Hepatocyte (in vitro differentiated cells): ENCODE data around the gene CCDC63. TPM values are rescaled to one million over a fixed set of nuclear protein-coding genes. Genes with fewer than 3 reads are reported as not detected.

Source experiments
- DNase-seq: peaks from one replicate; pipeline ENCODE4 v3.0.0-alpha.2; 2016; ENCODE audit warnings: low spot score
- H2AFZ ChIP-seq: fragments of 200-600 bp; sonication (generic); 2 replicates; pipeline ENCODE4 v1.6.0; 2016; ENCODE audit warnings: antibody characterized with exemption, mild to moderate bottlenecking
- H3K27ac ChIP-seq: fragments of 200-600 bp; sonication (generic); 2 replicates; pipeline ENCODE4 v1.5.1; 2016; ENCODE audit warnings: mild to moderate bottlenecking
- H3K27me3 ChIP-seq: fragments of 200-600 bp; sonication (generic); 2 replicates; pipeline ENCODE4 v1.6.1; 2016
- H3K36me3 ChIP-seq: fragments of 200-600 bp; sonication (generic); replicated peaks from 2 replicates; pipeline ENCODE4 v1.5.1; 2016; ENCODE audit warnings: low read depth; ENCODE audit not compliant: insufficient read depth
- H3K4me1 ChIP-seq: fragments of 200-600 bp; sonication (generic); 2 replicates; pipeline ENCODE4 v1.5.1; 2016; ENCODE audit warnings: mild to moderate bottlenecking, moderate library complexity; ENCODE audit not compliant: insufficient read depth
- H3K4me2 ChIP-seq: fragments of 200-600 bp; sonication (generic); 2 replicates; pipeline ENCODE4 v1.6.0; 2016
- H3K4me3 ChIP-seq: fragments of 200-600 bp; sonication (generic); 2 replicates; pipeline ENCODE4 v1.5.1; 2016; ENCODE audit warnings: mild to moderate bottlenecking
- H3K79me2 ChIP-seq: fragments of 200-600 bp; sonication (generic); 2 replicates; pipeline ENCODE4 v1.6.0; 2017; ENCODE audit warnings: mild to moderate bottlenecking
- H3K9me2 ChIP-seq: fragments of 200-600 bp; sonication (generic); replicated peaks from 2 replicates; pipeline ENCODE4 v1.6.0; 2017; ENCODE audit warnings: mild to moderate bottlenecking; ENCODE audit not compliant: insufficient read depth
- H3K9me3 ChIP-seq: fragments of 200-600 bp; sonication (generic); 2 replicates; pipeline ENCODE4 v1.5.1; 2016; ENCODE audit warnings: low read depth, mild to moderate bottlenecking
- H4K20me1 ChIP-seq: fragments of 200-600 bp; sonication (generic); 2 replicates; pipeline ENCODE4 v1.6.0; 2016; ENCODE audit warnings: mild to moderate bottlenecking; ENCODE audit not compliant: insufficient read depth, poor library complexity, severe bottlenecking
- CTCF ChIP-seq: fragments of 200-600 bp; sonication (generic); IDR thresholded peaks from 2 replicates; pipeline ENCODE4 v1.5.1; 2016; ENCODE audit warnings: antibody characterized with exemption, mild to moderate bottlenecking; ENCODE audit not compliant: poor library complexity
- EZH2 ChIP-seq: fragments of 200-600 bp; sonication (generic); IDR thresholded peaks from 2 replicates; pipeline ENCODE4 v1.6.1; 2016; ENCODE audit warnings: antibody characterized with exemption, mild to moderate bottlenecking, borderline replicate concordance
- EZH2phosphoT487 ChIP-seq: fragments of 200-600 bp; sonication (generic); IDR thresholded peaks from one replicate; pipeline ENCODE4 v1.6.1; 2018; ENCODE audit warnings: antibody characterized with exemption, mild to moderate bottlenecking, low read depth, moderate library complexity; ENCODE audit not compliant: unreplicated experiment, severe bottlenecking
- WGBS: methylation state at CpG from one replicate; pipeline ENCODE4 v1.1.6; 2016; ENCODE audit warnings: low lambda C conversion rate; ENCODE audit errors: missing lambda C conversion rate; 5-methylcytosine and 5-hydroxymethylcytosine counted together
- polyA plus RNA-seq: library from polyadenylated mRNA; unstranded; fragments of >200 nt; fragmentation: Nextera tagmentation; extraction: Ambion mirVana; gene quantifications from 2 replicates; pipeline ENCODE4 v1.2.1, GENCODE V29; 2016
- total RNA-seq: library from RNA; depleted of rRNA; stranded (reverse); fragments of >200 nt; gene quantifications from 2 replicates; pipeline ENCODE4 v1.2.3, GENCODE V29; 2014

CCDC63 gene
- total RNA-seq = not detected in 2 replicates
- not detected in 2 replicates for polyA plus RNA-seq

GRCh38 chr12:110846615-110847566 lies at the start of gene CCDC63:
Gene CCDC63 (plus strand): TSS chr12:110846987. CDS start chr12:110852955, 5,968 bp downstream.
- Histone ChIP-seq H3K9me2 (no peaks in the 10 kb centered on the region), H3K9me3 (no peaks in the 10 kb centered on the region), H4K20me1 (no peaks in the 10 kb centered on the region), H3K27me3 (peaks cover 40% of the 10 kb centered on the region), H2AFZ (peak within 1 kb of the TSS; percentile 66), H3K79me2 (no peaks in the 10 kb centered on the region), H3K36me3 (no peaks in the 10 kb centered on the region), H3K4me2 (peak within 1 kb of the TSS; percentile 81), H3K4me3 (no peak within 1 kb of the TSS), H3K4me1 (no peaks in the 10 kb centered on the region), H3K27ac (no peak within 1 kb of the TSS)
- peak; percentile 79 for DNase-seq
- WGBS = 17% methylated on average over 58 of the region's 60 CpGs
- TF ChIP-seq CTCF (peak; percentile 51), EZH2 (peak; percentile 47), EZH2phosphoT487 (no peak)

DNA sequence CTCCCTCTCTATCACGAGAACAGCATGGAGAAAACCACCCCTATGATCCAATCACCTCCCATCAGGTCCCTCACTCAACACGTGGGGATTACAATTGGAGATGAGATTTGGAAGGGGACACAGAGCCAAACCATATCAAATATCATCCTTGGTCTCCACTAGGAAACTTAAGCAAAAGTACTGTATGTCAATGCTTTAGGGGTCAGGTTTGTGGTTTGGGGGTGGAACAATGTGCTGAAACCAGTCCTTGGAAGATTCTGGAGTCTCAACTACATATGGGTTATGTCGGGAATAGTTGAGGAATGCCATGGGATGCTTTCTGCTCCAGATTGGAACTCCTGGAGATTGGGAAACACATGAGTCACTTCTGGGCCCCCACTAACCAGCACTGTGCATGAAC lies 48.3 kb upstream of the CCDC63 start:
- WGBS = 54% methylated on average over 3 of the region's 3 CpGs
- no peaks in the 10 kb centered on the region for H3K36me3 ChIP-seq
- DNase-seq = no peak
- H3K4me3 ChIP-seq = no peak overlapping the region
- no peaks in the 10 kb centered on the region for H3K9me2 ChIP-seq
- H3K9me3 ChIP-seq = no peaks in the 10 kb centered on the region
- no peak overlapping the region for H3K4me2 ChIP-seq
- H3K4me1 ChIP-seq = no peaks in the 10 kb centered on the region
- no peak overlapping the region for H3K27ac ChIP-seq
- H3K27me3 ChIP-seq = no peaks in the 10 kb centered on the region
- H3K79me2 ChIP-seq = no peaks in the 10 kb centered on the region
- no peaks in the 10 kb centered on the region for H4K20me1 ChIP-seq
- TF ChIP-seq EZH2phosphoT487 (no peak), CTCF (no peak), EZH2 (no peak)
- no peak overlapping the region for H2AFZ ChIP-seq

DNA sequence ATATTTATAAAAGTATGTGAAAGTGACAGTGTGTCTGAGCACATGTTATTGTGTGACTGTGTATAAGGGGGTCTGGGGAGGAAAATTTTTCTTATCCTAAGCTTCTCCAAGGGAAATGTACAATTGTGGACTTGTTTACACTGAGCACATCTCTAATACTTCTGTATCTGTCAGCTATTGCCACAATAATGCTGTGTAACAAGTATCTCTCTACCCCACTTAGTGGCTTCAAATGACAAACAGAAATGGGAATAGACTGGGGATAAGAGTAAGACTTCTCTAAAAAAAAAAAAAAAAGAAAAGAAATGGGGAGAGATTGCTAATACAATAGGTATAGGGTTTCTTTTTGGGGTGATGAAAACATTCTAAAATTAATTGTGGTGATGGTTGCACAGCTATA lies 44.3 kb upstream of the CCDC63 start:
- H3K36me3 ChIP-seq = no peaks in the 10 kb centered on the region
- H3K27me3 ChIP-seq = no peaks in the 10 kb centered on the region
- DNase-seq = no peak
- no peak overlapping the region for H3K4me3 ChIP-seq
- H3K4me1 ChIP-seq = no peaks in the 10 kb centered on the region
- H3K79me2 ChIP-seq = no peaks in the 10 kb centered on the region
- H3K9me3 ChIP-seq = no peaks in the 10 kb centered on the region
- H2AFZ ChIP-seq = no peak overlapping the region
- no peak overlapping the region for H3K4me2 ChIP-seq
- H4K20me1 ChIP-seq = no peaks in the 10 kb centered on the region
- TF ChIP-seq CTCF = no peak
- no peak for TF ChIP-seq EZH2
- TF ChIP-seq EZH2phosphoT487 = no peak
- H3K27ac ChIP-seq = no peak overlapping the region
- H3K9me2 ChIP-seq = no peaks in the 10 kb centered on the region
